Omental fat pad (tissue), 4 donors: Measurements from ENCODE around the gene GAS6. TPM values are rescaled to one million over a fixed set of nuclear protein-coding genes. Genes with fewer than 3 reads are reported as not detected.

Source experiments
- ATAC-seq: fragments of 150-250 bp; one replicate; pipeline ENCODE4 v1.9.1; 2016; ENCODE audit warnings: mild to moderate bottlenecking, moderate library complexity; ENCODE audit not compliant: low FRiP score
- DNase-seq: peaks from one replicate; pipeline ENCODE4 v3.0.0-alpha.2; 2019; ENCODE audit warnings: low spot score
- total RNA-seq, 4 donors: library from RNA; depleted of rRNA; stranded (reverse); fragments of >200 nt; gene quantifications; one replicate each; pipeline ENCODE4 v1.1.0, GENCODE V29; 2016
- TF ChIP-seq, protein P1 (sequence below), 3 donors: fragments of 450-650 bp; IDR thresholded peaks; one replicate each; pipeline ENCODE4 v1.5.1; 2016 to 2017; ENCODE audit warnings: antibody characterized with exemption in 3 of 3, mild to moderate bottlenecking in 3 of 3, moderate library complexity in 2 of 3

GAS6 gene
- total RNA-seq, 4 donors from 2014 or later, result 129 to 207 (median 164) TPM

DNA sequence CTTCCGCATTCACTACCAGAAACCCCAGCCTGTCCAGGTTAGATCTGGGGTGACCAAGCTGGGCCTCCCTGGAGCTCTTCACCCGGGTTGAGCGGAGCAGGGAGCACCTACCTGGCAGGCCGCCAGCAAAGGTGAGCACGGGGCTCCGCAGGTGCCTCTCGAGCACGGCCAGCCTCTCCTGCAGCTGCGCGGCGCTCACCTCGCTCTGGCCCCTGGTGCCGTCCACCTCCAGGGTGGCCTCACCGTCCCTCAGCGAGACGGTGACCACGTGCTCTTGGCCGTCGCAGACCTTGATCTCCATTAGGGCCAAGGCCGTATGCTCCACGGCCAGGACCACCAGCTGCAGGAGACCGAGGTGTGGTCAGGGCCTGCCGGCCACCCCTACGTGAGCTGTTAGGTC is 42.0 kb downstream of the GAS6 start:
- DNase-seq (no peak), ATAC-seq (no peak)
- TF ChIP-seq, protein P1, sequence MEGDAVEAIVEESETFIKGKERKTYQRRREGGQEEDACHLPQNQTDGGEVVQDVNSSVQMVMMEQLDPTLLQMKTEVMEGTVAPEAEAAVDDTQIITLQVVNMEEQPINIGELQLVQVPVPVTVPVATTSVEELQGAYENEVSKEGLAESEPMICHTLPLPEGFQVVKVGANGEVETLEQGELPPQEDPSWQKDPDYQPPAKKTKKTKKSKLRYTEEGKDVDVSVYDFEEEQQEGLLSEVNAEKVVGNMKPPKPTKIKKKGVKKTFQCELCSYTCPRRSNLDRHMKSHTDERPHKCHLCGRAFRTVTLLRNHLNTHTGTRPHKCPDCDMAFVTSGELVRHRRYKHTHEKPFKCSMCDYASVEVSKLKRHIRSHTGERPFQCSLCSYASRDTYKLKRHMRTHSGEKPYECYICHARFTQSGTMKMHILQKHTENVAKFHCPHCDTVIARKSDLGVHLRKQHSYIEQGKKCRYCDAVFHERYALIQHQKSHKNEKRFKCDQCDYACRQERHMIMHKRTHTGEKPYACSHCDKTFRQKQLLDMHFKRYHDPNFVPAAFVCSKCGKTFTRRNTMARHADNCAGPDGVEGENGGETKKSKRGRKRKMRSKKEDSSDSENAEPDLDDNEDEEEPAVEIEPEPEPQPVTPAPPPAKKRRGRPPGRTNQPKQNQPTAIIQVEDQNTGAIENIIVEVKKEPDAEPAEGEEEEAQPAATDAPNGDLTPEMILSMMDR (IDR thresholded peaks at IDR 0.05), result no peak

GRCh38 chr13:113820813-113821651 is 42.8 kb downstream of the GAS6 start:
- peak; percentile 89 for ATAC-seq
- TF ChIP-seq, protein P1 (IDR thresholded peaks at IDR 0.05), result no peak
- no peak for DNase-seq

DNA sequence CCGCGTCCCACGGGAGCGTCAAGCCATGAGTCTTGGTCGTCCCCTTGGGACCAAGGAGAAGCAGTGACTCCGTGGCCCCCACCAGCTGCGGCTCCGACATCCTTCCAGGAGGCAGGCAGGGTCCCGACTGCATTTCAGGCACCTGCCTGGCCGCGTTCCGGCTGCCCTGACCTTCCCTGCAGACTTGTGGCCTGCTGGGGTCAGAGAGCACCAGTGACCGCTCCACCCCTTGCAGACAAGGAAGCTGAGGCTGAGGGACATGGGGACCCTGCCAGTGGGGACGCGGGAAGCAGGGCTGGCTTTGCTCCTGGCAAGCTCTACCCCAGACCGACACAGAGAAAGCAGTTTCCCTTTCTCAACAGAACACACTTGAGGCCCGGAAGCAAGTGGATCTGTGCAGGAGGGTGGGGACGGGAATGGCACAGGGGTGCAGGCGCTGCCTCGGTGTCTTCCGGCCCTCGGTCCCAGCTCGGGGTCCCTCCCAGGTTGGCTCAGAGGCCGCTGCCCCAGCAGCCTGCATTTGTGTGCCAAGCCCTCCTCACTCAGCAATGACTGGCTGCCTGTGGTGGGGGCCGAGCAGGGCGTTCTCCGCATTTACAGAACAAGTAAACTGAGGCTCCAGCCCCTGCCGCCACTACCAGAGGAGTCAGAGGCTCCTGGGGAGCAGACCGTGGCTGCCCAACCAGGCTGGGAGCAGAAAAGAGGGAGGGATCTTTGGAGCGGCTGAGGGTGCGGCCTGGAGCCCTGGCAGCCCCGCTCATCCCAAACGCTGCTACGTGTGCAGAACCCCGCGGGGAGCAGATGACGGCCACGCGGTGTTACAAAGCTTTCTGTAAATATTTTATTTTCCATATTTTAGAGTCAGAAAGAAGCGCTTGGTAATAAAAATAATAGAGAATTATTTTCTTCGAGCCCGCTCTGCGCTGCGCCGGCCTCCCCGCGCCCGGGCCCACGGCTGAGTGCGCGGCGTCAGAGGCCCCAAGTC is 43.9 kb downstream of the GAS6 start:
- no peak for DNase-seq
- TF ChIP-seq, protein P1 (IDR thresholded peaks at IDR 0.05), result no peak
- ATAC-seq, result no peak

DNA sequence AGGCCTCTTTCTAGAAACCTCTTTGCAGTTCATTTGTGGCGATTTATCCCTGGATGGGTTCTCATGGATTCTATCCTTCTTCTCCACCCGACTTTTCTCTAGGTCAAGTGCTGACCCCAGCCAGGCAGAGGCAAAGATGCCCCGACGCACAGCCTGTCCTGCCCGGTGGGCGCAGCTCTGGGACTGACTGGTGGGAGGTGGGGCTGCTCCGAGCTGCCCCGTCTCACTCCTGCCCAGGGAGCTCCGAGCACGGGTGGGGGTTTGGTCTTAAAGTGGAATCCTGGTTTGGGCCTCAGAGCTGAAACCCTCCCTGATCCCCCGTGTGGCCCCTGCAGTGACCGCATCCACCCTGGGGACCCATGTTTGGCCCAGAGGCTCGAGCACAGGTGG is 44.5 kb downstream of the GAS6 start:
- no peak for DNase-seq
- TF ChIP-seq, protein P1 (IDR thresholded peaks at IDR 0.05), result no peak
- ATAC-seq, result no peak

GRCh38 chr13:113818700-113819295 is 45.1 kb downstream of the GAS6 start:
- ATAC-seq, result no peak
- TF ChIP-seq, protein P1 (IDR thresholded peaks at IDR 0.05), result no peak
- no peak for DNase-seq

DNA sequence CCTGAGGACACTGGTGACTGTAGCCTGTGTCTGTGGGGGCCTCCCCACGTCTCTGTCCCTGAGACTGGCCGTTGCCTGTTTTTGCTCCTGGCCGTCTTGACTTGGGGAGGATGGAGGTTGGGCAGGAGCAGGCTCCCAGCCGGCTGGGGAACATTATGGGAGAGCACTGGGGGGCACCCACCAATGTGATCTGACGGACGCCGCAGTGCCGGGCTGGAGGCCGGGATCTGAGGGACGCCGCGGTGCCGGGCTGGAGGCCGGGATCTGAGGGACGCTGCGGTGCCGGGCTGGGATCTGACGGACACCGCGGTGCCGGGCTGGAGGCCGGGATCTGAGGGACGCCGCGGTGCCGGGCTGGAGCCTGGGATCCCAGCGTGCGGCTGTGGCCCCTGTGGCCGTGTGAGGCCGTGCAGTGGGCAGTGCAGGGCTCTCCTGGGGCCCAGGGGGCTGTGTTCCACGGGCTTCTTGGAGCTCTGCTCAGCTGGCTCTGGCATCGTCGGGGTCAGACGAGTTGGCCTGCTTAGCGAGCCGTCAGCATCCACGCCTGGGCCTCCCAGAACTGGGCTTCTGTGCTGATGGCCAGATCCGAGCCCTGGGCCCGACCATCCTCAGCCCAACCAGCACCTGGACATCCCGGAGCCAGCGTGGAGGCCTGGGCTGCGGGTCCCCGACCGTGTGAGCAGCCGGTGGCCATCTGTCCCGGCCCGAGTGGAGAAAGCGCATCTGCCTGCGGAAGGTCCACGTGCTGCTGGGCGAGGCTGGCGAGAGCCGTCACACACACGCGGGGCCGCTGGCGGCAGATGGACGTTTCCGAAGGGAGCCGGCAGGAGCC is 45.8 kb downstream of the GAS6 start:
- TF ChIP-seq, protein P1 (IDR thresholded peaks at IDR 0.05), result no peak
- DNase-seq (no peak), ATAC-seq (no peak)
